ENCODE measurements around the gene EVC2. TPM values are rescaled to one million over a fixed set of nuclear protein-coding genes. Genes with fewer than 3 reads are reported as not detected.

The EVC2 gene
- total RNA-seq, 1 experiment from 2014 or later: 0.21 TPM

DNA sequence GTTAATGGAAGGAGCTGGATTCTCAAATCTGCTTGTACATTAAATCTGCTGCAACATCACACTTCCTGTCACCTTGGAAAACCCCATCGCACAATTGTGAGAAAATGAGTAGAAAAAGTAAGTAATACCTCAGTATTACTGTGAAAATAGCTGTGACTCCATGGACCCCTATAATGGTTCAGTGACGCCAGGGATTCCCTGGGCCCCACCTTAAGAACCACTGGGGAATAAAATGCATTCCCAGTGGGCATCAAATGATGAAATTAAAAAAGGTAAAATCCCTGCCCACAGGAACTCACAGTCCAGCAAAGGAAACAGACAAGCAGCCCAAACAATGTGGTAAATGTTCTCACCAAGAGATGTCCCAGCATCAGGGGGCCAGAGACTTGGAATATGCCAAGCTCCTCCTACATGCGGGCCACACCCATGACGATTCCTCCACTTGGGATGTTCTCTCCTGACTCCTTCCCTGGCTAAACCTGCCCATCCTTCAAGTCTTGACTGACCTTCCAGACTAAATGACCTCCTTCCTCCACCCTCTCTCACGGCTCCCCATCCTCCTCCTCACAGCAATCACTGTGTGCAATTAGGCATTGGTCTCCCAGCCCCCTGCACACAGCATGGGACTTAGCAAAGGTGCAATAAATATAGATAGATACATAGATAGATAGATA is 2.6 kb downstream of the EVC2 start:
- in situ Hi-C loops (cut with HindIII; ENCODE audit: low pct_unique_long_range_greater_than_20kb, low sequenced_read_pairs): no loop called here
- DNase-seq (ENCODE audit: low read depth, low spot score): no peak

- no peak for DNase-seq (ENCODE audit: low read depth, low spot score)
- in situ Hi-C loops (cut with HindIII; ENCODE audit: low pct_unique_long_range_greater_than_20kb, low sequenced_read_pairs): no loop called here
These were observed 4.1 kb downstream of the EVC2 start for GRCh38 chr4:5704276-5704675.

GRCh38 chr4:5703831-5704230 is 4.5 kb downstream of the EVC2 start:
- DNase-seq (ENCODE audit: low read depth, low spot score): no peak
- in situ Hi-C loops (cut with HindIII; ENCODE audit: low pct_unique_long_range_greater_than_20kb, low sequenced_read_pairs): no loop called here

GRCh38 chr4:5701971-5702370 is 6.4 kb downstream of the EVC2 start:
- in situ Hi-C loops (cut with HindIII; ENCODE audit: low pct_unique_long_range_greater_than_20kb, low sequenced_read_pairs): no loop called here
- no peak for DNase-seq (ENCODE audit: low read depth, low spot score)

DNA sequence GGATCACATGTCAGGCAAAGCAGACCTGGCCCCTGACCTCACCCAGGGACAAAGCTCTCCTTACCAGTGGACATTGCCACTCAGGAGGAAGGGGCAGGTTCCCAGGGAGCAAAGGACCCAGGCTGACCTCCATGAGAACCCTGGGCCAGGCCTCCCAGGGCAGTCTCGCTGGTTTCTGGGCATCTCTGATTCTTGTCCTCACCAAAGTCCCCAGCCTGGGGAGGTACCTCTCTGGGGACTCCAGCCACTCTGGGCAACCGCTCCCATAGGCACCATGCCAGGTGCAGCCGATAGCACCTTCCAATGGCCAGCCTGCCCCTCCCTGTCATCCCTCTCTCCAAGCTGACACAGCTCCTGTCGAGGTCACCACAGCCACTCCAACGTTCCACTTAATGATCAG is 7.9 kb downstream of the EVC2 start:
- in situ Hi-C loops (cut with HindIII; ENCODE audit: low pct_unique_long_range_greater_than_20kb, low sequenced_read_pairs): no loop called here
- no peak for DNase-seq (ENCODE audit: low read depth, low spot score)

DNA sequence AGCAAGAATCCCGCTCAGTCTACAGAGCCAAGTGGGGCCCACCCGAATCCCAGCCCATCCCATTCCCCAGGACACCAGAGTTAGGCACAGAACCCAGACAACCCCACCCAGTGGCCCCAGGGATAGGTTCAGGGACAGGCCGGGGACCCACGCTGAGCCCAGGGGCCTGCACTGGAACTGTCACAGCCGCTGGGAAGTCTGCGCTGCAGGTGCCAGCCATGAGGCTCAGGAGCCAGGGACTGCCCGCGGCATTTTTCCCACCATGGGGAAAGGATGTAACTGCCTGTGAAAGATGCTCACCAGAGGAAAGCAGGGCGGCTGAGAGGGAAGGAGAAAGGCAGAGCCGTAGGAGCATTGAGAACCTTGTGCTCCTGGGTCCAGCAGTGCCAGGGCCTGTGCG is 12.0 kb downstream of the EVC2 start:
- in situ Hi-C loops (cut with HindIII; ENCODE audit: low pct_unique_long_range_greater_than_20kb, low sequenced_read_pairs): no loop called here
- no peak for DNase-seq (ENCODE audit: low read depth, low spot score)

DNA sequence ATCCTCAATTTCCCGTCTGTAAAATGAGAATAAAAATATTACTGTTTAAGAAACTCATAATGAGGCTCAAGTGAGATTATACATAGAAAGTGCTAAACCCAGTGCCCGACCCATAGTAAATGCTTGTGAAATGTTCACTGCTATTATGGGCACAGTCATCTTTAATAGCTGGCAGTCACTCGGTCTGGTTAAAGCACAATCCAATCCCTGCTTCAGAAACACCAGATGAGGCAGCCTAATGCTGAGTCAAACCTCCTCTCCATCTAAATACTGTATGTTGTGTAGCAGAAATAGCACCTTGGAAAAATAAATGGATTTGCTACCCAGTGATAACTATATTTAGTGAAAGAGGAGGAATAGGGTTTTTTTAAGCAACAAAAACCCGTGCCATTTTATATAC is 14.5 kb downstream of the EVC2 start:
- in situ Hi-C loops (cut with HindIII; ENCODE audit: low pct_unique_long_range_greater_than_20kb, low sequenced_read_pairs): no loop called here
- DNase-seq (ENCODE audit: low read depth, low spot score): no peak

- DNase-seq (ENCODE audit: low read depth, low spot score): no peak
- in situ Hi-C loops (cut with HindIII; ENCODE audit: low pct_unique_long_range_greater_than_20kb, low sequenced_read_pairs): no loop called here
These were observed 16.7 kb downstream of the EVC2 start for GRCh38 chr4:5691491-5692132.

DNA sequence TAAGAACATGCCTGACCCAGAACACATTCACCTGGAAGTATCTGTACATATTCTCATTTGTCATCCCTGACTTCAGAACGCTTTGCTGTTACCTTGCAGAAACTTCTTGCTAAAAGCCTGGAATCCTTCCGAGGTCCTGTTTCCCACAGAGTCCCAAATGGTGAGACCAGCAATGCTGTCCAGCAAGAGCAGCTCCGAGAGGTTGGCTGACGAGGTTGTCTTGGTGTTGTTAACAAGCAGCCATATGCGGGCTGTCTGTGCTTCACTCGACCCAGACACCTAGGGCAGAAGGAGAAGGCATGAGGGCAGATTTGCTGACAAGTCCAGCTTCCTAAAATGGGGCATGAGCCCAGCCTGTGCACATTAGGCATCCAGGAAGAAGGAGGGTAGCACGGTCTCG is 19.3 kb downstream of the EVC2 start:
- in situ Hi-C loops (cut with HindIII; ENCODE audit: low pct_unique_long_range_greater_than_20kb, low sequenced_read_pairs): no loop called here
- DNase-seq (ENCODE audit: low read depth, low spot score): no peak

- no peak for DNase-seq (ENCODE audit: low read depth, low spot score)
- in situ Hi-C loops (cut with HindIII; ENCODE audit: low pct_unique_long_range_greater_than_20kb, low sequenced_read_pairs): no loop called here
These were observed 22.0 kb downstream of the EVC2 start for GRCh38 chr4:5686338-5686737.

GRCh38 chr4:5685296-5685695 is 23.1 kb downstream of the EVC2 start:
- no peak for DNase-seq (ENCODE audit: low read depth, low spot score)
- in situ Hi-C loops (cut with HindIII; ENCODE audit: low pct_unique_long_range_greater_than_20kb, low sequenced_read_pairs): no loop called here

- no peak for DNase-seq (ENCODE audit: low read depth, low spot score)
- in situ Hi-C loops (cut with HindIII; ENCODE audit: low pct_unique_long_range_greater_than_20kb, low sequenced_read_pairs): no loop called here
These were observed 24.8 kb downstream of the EVC2 start for GRCh38 chr4:5683566-5683965.

GRCh38 chr4:5678977-5679376 is 29.4 kb downstream of the EVC2 start:
- in situ Hi-C loops (cut with HindIII; ENCODE audit: low pct_unique_long_range_greater_than_20kb, low sequenced_read_pairs): no loop called here

GRCh38 chr4:5676763-5677162 is 31.6 kb downstream of the EVC2 start:
- no peak for DNase-seq (ENCODE audit: low read depth, low spot score)
- in situ Hi-C loops (cut with HindIII; ENCODE audit: low pct_unique_long_range_greater_than_20kb, low sequenced_read_pairs): no loop called here

More at GRCh38 chr4:5678977-5679376, 29.4 kb downstream of the EVC2 start:
- DNase-seq (ENCODE audit: low read depth, low spot score): no peak

GRCh38 chr4:5666741-5667140 is 41.6 kb downstream of the EVC2 start:
- DNase-seq (ENCODE audit: low read depth, low spot score): no peak
- in situ Hi-C loops (cut with HindIII; ENCODE audit: low pct_unique_long_range_greater_than_20kb, low sequenced_read_pairs): no loop called here

DNA sequence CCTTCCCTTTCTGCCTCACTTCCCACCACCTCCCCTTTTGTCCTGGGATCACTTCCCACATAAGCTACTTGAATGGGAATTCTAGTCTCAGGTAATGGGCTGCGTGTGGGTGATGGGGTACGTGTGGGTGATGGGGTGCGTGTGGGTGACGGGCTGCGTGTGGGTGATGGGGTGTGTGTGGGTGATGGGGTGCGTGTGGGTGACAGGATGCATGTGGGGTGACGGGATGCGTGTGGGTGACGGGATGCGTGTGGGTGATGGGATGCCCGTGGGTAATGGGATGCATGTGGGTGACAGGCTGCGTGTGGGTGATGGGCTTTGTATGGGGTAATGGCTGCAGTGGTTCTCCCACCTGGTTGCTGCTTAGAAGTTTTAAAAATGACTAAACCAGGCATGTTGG is 43.6 kb downstream of the EVC2 start:
- in situ Hi-C loops (cut with HindIII; ENCODE audit: low pct_unique_long_range_greater_than_20kb, low sequenced_read_pairs): no loop called here
- no peak for DNase-seq (ENCODE audit: low read depth, low spot score)

DNA sequence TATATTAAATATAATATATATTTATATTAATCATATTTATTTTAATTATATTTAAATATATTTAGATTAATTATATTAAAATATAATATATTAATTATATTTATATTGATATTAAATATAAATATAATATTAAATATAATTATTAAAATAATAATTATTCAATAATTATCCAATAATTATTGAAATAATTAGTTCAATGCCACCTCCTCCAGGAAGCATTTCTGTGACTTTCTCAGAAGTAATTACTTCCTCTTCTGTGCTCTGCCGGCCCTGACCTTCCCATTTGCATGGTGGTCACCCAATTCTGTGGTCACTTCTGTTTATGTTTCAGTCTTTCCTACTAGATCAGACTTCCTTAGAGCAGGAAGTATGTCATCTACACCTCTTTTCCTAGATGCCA is 45.8 kb downstream of the EVC2 start:
- no peak for DNase-seq (ENCODE audit: low read depth, low spot score)
- in situ Hi-C loops (cut with HindIII; ENCODE audit: low pct_unique_long_range_greater_than_20kb, low sequenced_read_pairs): no loop called here

DNA sequence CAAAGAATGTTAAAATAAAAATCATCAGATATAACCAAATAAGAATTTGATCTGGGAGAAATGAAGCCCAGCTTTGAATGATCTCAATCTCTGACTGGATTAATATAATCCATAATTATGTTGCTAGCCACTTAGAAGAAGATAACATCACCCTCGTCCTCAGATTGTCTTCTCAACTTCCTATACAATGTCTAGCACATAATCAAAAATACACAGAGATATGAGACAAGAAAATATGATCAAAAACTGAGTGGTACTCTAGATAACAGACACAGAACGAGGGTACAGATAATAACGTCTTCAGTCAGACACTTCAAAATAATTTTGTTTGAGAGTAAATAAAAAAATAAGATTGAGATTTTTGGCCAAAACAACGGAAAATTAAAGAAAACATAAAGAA is 47.1 kb downstream of the EVC2 start:
- in situ Hi-C loops (cut with HindIII; ENCODE audit: low pct_unique_long_range_greater_than_20kb, low sequenced_read_pairs): no loop called here
- DNase-seq (ENCODE audit: low read depth, low spot score): no peak

DNA sequence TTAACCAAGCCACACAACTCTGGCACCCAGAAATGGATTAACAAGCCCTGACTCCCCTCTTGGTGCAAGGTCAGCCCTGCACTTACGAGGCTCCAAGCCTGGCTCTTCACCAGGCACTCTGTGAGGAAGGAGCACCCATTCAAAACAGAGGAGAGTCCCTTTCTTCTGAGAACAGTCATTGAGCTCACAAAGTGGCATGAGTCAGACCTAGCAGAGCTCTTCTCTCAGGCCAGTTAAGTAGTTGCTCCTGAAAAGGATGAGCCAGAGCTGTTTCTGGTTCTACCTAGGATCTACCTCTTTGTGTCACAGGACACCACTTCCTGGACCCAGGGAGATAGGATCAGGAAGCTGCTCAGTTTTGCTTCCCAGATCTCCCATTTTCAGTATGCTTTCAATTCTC is 48.2 kb downstream of the EVC2 start:
- DNase-seq (ENCODE audit: low read depth, low spot score): no peak
- in situ Hi-C loops (cut with HindIII; ENCODE audit: low pct_unique_long_range_greater_than_20kb, low sequenced_read_pairs): no loop called here

DNA sequence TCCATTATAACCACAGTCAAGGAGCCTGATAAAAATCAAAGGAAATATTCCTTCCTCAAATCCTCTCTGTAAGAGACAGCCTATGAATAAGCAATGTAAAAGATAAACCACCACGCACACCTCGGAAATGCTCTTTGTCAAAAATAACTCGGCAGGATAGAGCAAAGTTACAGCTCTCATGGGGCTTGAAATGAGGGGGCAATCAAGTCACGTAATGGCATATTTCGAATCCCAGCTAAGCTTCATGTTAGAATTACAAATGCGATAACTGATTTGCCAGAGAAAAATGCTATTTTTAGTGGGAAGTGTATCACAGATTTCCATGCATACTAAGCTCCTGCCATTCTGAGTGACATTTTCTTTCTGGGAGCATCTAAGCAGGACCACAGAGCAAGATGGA is 49.4 kb downstream of the EVC2 start:
- DNase-seq (ENCODE audit: low read depth, low spot score): no peak
- in situ Hi-C loops (cut with HindIII; ENCODE audit: low pct_unique_long_range_greater_than_20kb, low sequenced_read_pairs): no loop called here
